ENCODE measurements around the gene TSKU. TPM values are rescaled to one million over a fixed set of nuclear protein-coding genes. Genes with fewer than 3 reads are reported as not detected.

Gene TSKU
- total and polyA plus RNA-seq, 2 experiments from 2014 or later, result 11.7 to 31.1 TPM

- no peak for TF ChIP-seq REST (IDR thresholded peaks at IDR 0.05; ENCODE audit: unreplicated experiment)
- TF ChIP-seq CREB1 (CRISPR knock-in tag; IDR thresholded peaks at IDR 0.05; ENCODE audit: low read depth), result no peak
- TF ChIP-seq EZH2phosphoT487 (IDR thresholded peaks at IDR 0.05; ENCODE audit: unreplicated experiment), result no peak
- no peak for TF ChIP-seq POLR2AphosphoS5 (IDR thresholded peaks at IDR 0.05; ENCODE audit: low read depth)
- TF ChIP-seq STAT1 (IDR thresholded peaks at IDR 0.05; ENCODE audit: unreplicated experiment), result no peak
- TF ChIP-seq ETS1 (IDR thresholded peaks at IDR 0.05), result no peak
- no peak for TF ChIP-seq NANOG (IDR thresholded peaks at IDR 0.05; ENCODE audit: borderline replicate concordance)
Measured at GRCh38 chr11:76794371-76795289, 11.5 kb downstream of the TSKU start (continued).

GRCh38 chr11:76795290-76795935 lies 12.3 kb downstream of the TSKU start:
- ATAC-seq (no peak), DNase-seq (ENCODE audit: low spot score) (no peak)
- Histone ChIP-seq H3K4me3 (no peak overlapping the region), H3K4me1 (ENCODE audit: insufficient read depth) (peaks cover 20% of the 10 kb centered on the region), H3K36me3 (ENCODE audit: insufficient read depth) (peaks cover 5% of the 10 kb centered on the region; the same call in 1 of the 2 replicates), H3K9me2 (ENCODE audit: insufficient read depth) (no peaks in the 10 kb centered on the region), H3K27ac (ENCODE audit: low read depth) (no peak overlapping the region), H4K20me1 (replicated peaks; ENCODE audit: insufficient read depth) (peaks cover 3% of the 10 kb centered on the region; the same call in 1 of the 2 replicates), H3K27me3 (ENCODE audit: insufficient read depth) (no peaks in the 10 kb centered on the region), H2AFZ (no peak overlapping the region), H3K79me2 (replicated peaks; ENCODE audit: insufficient read depth) (peaks cover 43% of the 10 kb centered on the region), H3K4me2 (no peak overlapping the region), H3F3A (replicated peaks; ENCODE audit: low read depth) (no peaks in the 10 kb centered on the region)
- Mint-ChIP-seq H3K36me3 (ENCODE audit: low read depth) (peaks cover 42% of the 10 kb centered on the region), H3K27ac (no peak overlapping the region; the same call in 1 of the 2 replicates), H3K4me1 (peaks cover 42% of the 10 kb centered on the region), H3K4me3 (no peak overlapping the region), H3K9me3 (peaks cover 27% of the 10 kb centered on the region), H3K27me3 (ENCODE audit: insufficient read depth, low read depth, poor library complexity) (peaks cover 11% of the 10 kb centered on the region)
- TF ChIP-seq ZNF114 (CRISPR knock-in tag; IDR thresholded peaks at IDR 0.05) (no peak), ZNF462 (CRISPR knock-in tag; IDR thresholded peaks at IDR 0.05) (no peak), EZH2phosphoT487 (IDR thresholded peaks at IDR 0.05; ENCODE audit: unreplicated experiment) (no peak), POLR2AphosphoS5 (IDR thresholded peaks at IDR 0.05; ENCODE audit: low read depth) (no peak)

Measured in GM23338 (cell line).